ACC112 (cell line): Measurements from ENCODE around the gene FAM131A.

Source experiments
- H2AFZ ChIP-seq: fragments of 200-600 bp; sonication (generic); one replicate; pipeline ENCODE4 v1.6.0; 2017; ENCODE audit warnings: antibody characterized with exemption, low read length; ENCODE audit not compliant: unreplicated experiment
- H3K27ac ChIP-seq: fragments of 200-600 bp; sonication (generic); 2 replicates; pipeline ENCODE4 v1.5.1; 2014; ENCODE audit warnings: low read depth, mild to moderate bottlenecking, antibody characterized with exemption, low read length, moderate library complexity
- H3K27me3 ChIP-seq: fragments of 200-600 bp; sonication (generic); 2 replicates; pipeline ENCODE4 v1.6.1; 2014; ENCODE audit warnings: mild to moderate bottlenecking, antibody characterized with exemption, low read length, moderate library complexity, mixed read lengths; ENCODE audit not compliant: insufficient read depth
- H3K36me3 ChIP-seq: fragments of 200-600 bp; sonication (generic); 2 replicates; pipeline ENCODE4 v1.6.1; 2016; ENCODE audit warnings: mild to moderate bottlenecking, antibody characterized with exemption, low read length, moderate library complexity, mixed read lengths; ENCODE audit not compliant: insufficient read depth
- H3K4me1 ChIP-seq: fragments of 200-600 bp; sonication (generic); one replicate; pipeline ENCODE4 v1.6.1; 2016; ENCODE audit warnings: low read length, mixed read lengths; ENCODE audit not compliant: insufficient read depth, unreplicated experiment, control insufficient read depth
- H3K4me3 ChIP-seq: fragments of 200-600 bp; sonication (generic); 2 replicates; pipeline ENCODE4 v1.5.1; 2014; ENCODE audit warnings: mild to moderate bottlenecking, low read depth, low read length
- H3K79me2 ChIP-seq: fragments of 200-600 bp; sonication (generic); one replicate; pipeline ENCODE4 v1.6.0; 2016; ENCODE audit warnings: low read length; ENCODE audit not compliant: control insufficient read depth, unreplicated experiment, insufficient read depth

FAM131A gene

GRCh38 chr3:184349563-184350470 is 12.4 kb downstream of the FAM131A start:
- no peaks in the 10 kb centered on the region for H3K79me2 ChIP-seq
- H2AFZ ChIP-seq, result no peak overlapping the region
- H3K27ac ChIP-seq, result no peak overlapping the region
- H3K4me3 ChIP-seq, result no peak overlapping the region
- H3K36me3 ChIP-seq, result no peaks in the 10 kb centered on the region
- no peaks in the 10 kb centered on the region for H3K27me3 ChIP-seq
- peaks cover 5% of the 10 kb centered on the region for H3K4me1 ChIP-seq

- H3K27me3 ChIP-seq, result no peaks in the 10 kb centered on the region
- no peak overlapping the region for H3K27ac ChIP-seq
Measured at GRCh38 chr3:184350618-184351017, 13.2 kb downstream of the FAM131A start.

GRCh38 chr3:184351511-184352148 is 14.2 kb downstream of the FAM131A start:
- Histone ChIP-seq H3K4me3 (no peak overlapping the region), H3K27me3 (no peaks in the 10 kb centered on the region), H2AFZ (no peak overlapping the region), H3K36me3 (peaks cover 3% of the 10 kb centered on the region; the same call in 1 of the 2 replicates), H3K27ac (no peak overlapping the region), H3K79me2 (no peaks in the 10 kb centered on the region), H3K4me1 (peaks cover 3% of the 10 kb centered on the region)

More at GRCh38 chr3:184350618-184351017, 13.2 kb downstream of the FAM131A start:
- Histone ChIP-seq H3K36me3 (peaks cover 3% of the 10 kb centered on the region; the same call in 1 of the 2 replicates), H2AFZ (no peak overlapping the region), H3K4me1 (peaks cover under 1% of the 10 kb centered on the region), H3K79me2 (no peaks in the 10 kb centered on the region), H3K4me3 (no peak overlapping the region)

- no peak overlapping the region for H2AFZ ChIP-seq
- no peak overlapping the region for H3K4me3 ChIP-seq
- peaks cover 3% of the 10 kb centered on the region; the same call in 1 of the 2 replicates for H3K36me3 ChIP-seq
- H3K4me1 ChIP-seq, result peaks cover 3% of the 10 kb centered on the region
- no peaks in the 10 kb centered on the region for H3K79me2 ChIP-seq
- no peak overlapping the region for H3K27ac ChIP-seq
- H3K27me3 ChIP-seq, result no peaks in the 10 kb centered on the region
Measured at GRCh38 chr3:184352149-184352785, 14.9 kb downstream of the FAM131A start.

GRCh38 chr3:184352897-184353545 is 15.6 kb downstream of the FAM131A start:
- H3K27me3 ChIP-seq, result no peaks in the 10 kb centered on the region
- H3K4me1 ChIP-seq, result peaks cover 3% of the 10 kb centered on the region
- H3K79me2 ChIP-seq, result no peaks in the 10 kb centered on the region
- no peak overlapping the region for H2AFZ ChIP-seq
- H3K36me3 ChIP-seq, result peaks cover 6% of the 10 kb centered on the region; the same call in 1 of the 2 replicates
- H3K27ac ChIP-seq, result no peak overlapping the region
- H3K4me3 ChIP-seq, result no peak overlapping the region

- no peak overlapping the region for H3K27ac ChIP-seq
- peaks cover 3% of the 10 kb centered on the region for H3K4me1 ChIP-seq
- no peaks in the 10 kb centered on the region for H3K79me2 ChIP-seq
- no peaks in the 10 kb centered on the region for H3K27me3 ChIP-seq
- no peak overlapping the region for H2AFZ ChIP-seq
- H3K36me3 ChIP-seq, result peaks cover 6% of the 10 kb centered on the region; the same call in 1 of the 2 replicates
- H3K4me3 ChIP-seq, result no peak overlapping the region
Measured at GRCh38 chr3:184353546-184353941, 16.1 kb downstream of the FAM131A start.

GRCh38 chr3:184354121-184354728 is 16.8 kb downstream of the FAM131A start:
- Histone ChIP-seq H2AFZ (no peak overlapping the region), H3K27ac (no peak overlapping the region), H3K79me2 (no peaks in the 10 kb centered on the region), H3K4me3 (no peak overlapping the region), H3K36me3 (peaks cover 6% of the 10 kb centered on the region; the same call in 1 of the 2 replicates), H3K27me3 (no peaks in the 10 kb centered on the region), H3K4me1 (peaks cover 3% of the 10 kb centered on the region)

- H3K4me1 ChIP-seq, result peaks cover 3% of the 10 kb centered on the region
- H3K79me2 ChIP-seq, result no peaks in the 10 kb centered on the region
- H3K36me3 ChIP-seq, result peaks cover 6% of the 10 kb centered on the region; the same call in 1 of the 2 replicates
- H3K4me3 ChIP-seq, result no peak overlapping the region
- H3K27ac ChIP-seq, result no peak overlapping the region
- H2AFZ ChIP-seq, result no peak overlapping the region
- no peaks in the 10 kb centered on the region for H3K27me3 ChIP-seq
Measured at GRCh38 chr3:184354754-184355153, 17.4 kb downstream of the FAM131A start.

GRCh38 chr3:184355261-184356040 is 18.1 kb downstream of the FAM131A start:
- Histone ChIP-seq H3K27me3 (no peaks in the 10 kb centered on the region), H3K36me3 (peaks cover 6% of the 10 kb centered on the region; the same call in 1 of the 2 replicates), H3K4me1 (peaks cover 9% of the 10 kb centered on the region), H3K79me2 (peaks cover 5% of the 10 kb centered on the region), H3K4me3 (no peak overlapping the region), H2AFZ (no peak overlapping the region), H3K27ac (no peak overlapping the region)
